H1 (cell line): ENCODE data around the gene SGSH. TPM values are rescaled to one million over a fixed set of nuclear protein-coding genes. Genes with fewer than 3 reads are reported as not detected.

ENCODE experiments used
- GTF2F1 ChIP-seq: IDR thresholded peaks from 2 replicates; pipeline ENCODE4 v1.6.1; 2012; ENCODE audit warnings: low read depth, low read length, improper control_type of control experiment, borderline replicate concordance
- HDAC6 ChIP-seq: IDR thresholded peaks from one replicate; pipeline ENCODE4 v1.7.1; 2012; ENCODE audit warnings: low read depth, mild to moderate bottlenecking, inconsistent platforms, low read length, moderate library complexity
- JUND ChIP-seq: IDR thresholded peaks from 2 replicates; pipeline ENCODE4 v1.6.1; 2011; ENCODE audit warnings: mild to moderate bottlenecking, improper control_type of control experiment, low read length
- RFX5 ChIP-seq: IDR thresholded peaks from 2 replicates; pipeline ENCODE4 v1.6.1; 2011; ENCODE audit warnings: low read depth, low read length, improper control_type of control experiment, borderline replicate concordance
- SAP30 ChIP-seq: fragments of 300-600 bp; sonication (generic); IDR thresholded peaks from 2 replicates; pipeline ENCODE4 v1.7.1; 2012; ENCODE audit warnings: low read length, moderate library complexity, mild to moderate bottlenecking, inconsistent platforms; ENCODE audit not compliant: insufficient read depth, insufficient replicate concordance
- polyA plus RNA-seq, 7 experiments: library from polyadenylated mRNA; depleted of rRNA in 3 of 7; stranded (reverse) in 5 of 7; unstranded in 2 of 7; fragments of >200 nt in 5 of 7; fragments of 200-250 nt in 2 of 7; gene quantifications; 1 replicate in 5 of 7; 2 replicates in 1 of 7; 4 replicates in 1 of 7; pipeline versions ENCODE4 v1.2.1 to v1.2.3, GENCODE V29; 2011 to 2013; ENCODE audit warnings: missing spikeins in 2 of 7, mixed read lengths in 2 of 7
- total RNA-seq: library from RNA; stranded (reverse); fragmentation: NEBNext Ultra II Directional; extraction: Animal tissue kit (Norgen Biotek cat#: 25700); gene quantifications from 2 replicates; pipeline ENCODE4 v1.2.1, GENCODE V29; 2021

SGSH gene
- total and polyA plus RNA-seq, 2 of the 8 experiments (the other 6 are each of a cell fraction or from before 2014, with no cell fraction given) = 18.0 to 19.6 TPM

- no peak for TF ChIP-seq SAP30
- no peak for TF ChIP-seq HDAC6
- TF ChIP-seq GTF2F1 = no peak
- no peak for TF ChIP-seq RFX5
- no peak for TF ChIP-seq JUND
Observed at GRCh38 chr17:80163336-80163735, 56.8 kb downstream of the SGSH start (continued).
